ENCODE results near the gene RSPO3.

Gene RSPO3

GRCh38 chr6:127120023-127120786, 1.7 kb downstream of the RSPO3 start:
- no peak for DNase-seq
- TF ChIP-seq POLR2A (IDR thresholded peaks at IDR 0.05; ENCODE audit: low read length) (no peak), GATA1 (IDR thresholded peaks at IDR 0.05; ENCODE audit: low read depth, low read length) (no peak)

DNA sequence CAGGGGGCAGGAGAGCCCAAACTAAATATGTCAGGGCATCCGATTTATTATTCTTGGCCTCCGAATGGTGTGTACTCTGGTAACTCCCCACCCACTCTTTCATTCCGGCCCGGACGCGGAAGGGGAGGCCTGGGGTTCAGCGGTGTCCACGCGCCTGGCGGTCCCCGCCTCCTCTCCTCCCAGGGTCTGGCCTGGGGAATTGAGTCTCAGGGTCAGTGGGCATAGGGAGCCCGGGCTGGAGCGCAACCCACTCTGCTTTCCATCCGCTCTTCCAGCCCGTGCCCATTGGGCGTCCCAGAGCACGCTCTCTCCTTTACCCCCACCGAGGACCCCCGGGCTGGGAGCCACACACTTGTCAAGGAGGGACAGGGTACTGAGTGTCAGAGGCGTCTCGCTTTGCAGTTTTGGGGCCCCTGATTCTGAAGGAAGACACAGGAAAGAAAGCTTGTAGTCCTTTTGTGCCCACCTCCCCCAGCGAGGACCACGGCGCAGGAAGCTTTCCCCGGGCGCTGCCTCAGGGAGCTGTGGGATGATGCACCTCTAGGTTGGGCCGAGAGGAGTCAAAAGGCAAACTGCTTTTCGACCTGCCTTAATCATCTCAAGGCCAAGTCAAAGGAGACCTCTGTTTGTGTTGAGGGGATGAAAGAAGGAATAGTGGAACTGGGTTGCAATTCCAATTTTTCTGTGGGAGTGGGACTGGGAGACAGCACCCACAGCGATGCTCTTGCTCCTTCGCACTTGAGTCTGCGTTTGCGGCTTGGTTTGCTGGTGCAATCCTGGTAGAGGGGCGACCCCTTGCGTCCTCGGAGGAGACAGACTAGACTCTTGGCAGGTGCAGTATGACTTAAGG, 2.5 kb downstream of the RSPO3 start:
- DNase-seq, result peak; percentile 46 to 64
- TF ChIP-seq POLR2A (IDR thresholded peaks at IDR 0.05; ENCODE audit: low read length) (no peak), GATA1 (IDR thresholded peaks at IDR 0.05; ENCODE audit: low read depth, low read length) (no peak)

GRCh38 chr6:127121637-127121960, 3.1 kb downstream of the RSPO3 start:
- TF ChIP-seq GATA1 (IDR thresholded peaks at IDR 0.05; ENCODE audit: low read depth, low read length) (no peak), POLR2A (IDR thresholded peaks at IDR 0.05; ENCODE audit: low read length) (no peak)
- no peak for DNase-seq

GRCh38 chr6:127124172-127124571, 5.7 kb downstream of the RSPO3 start:
- TF ChIP-seq POLR2A (IDR thresholded peaks at IDR 0.05; ENCODE audit: low read length), result no peak
- no peak for TF ChIP-seq GATA1 (IDR thresholded peaks at IDR 0.05; ENCODE audit: low read depth, low read length)
- no peak for DNase-seq

DNA sequence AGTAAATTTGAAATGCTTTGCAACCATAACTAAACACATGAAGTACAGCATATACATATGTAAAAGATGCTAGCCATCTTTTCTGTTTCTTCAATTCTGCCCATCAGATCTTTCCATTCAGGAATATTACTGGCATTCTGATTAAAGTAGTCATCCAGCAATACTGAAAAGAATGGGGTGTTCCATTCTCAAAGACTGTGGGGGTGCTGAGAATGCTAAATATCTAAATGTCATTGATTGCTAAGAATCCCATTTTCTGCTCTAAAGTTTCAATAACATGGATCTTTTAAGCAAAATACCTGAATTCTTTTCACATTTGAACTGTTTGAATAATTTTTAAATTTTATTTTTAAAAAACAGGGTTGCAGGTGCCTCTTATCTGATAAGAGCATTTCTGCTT, 6.2 kb downstream of the RSPO3 start:
- no peak for DNase-seq
- TF ChIP-seq GATA1 (IDR thresholded peaks at IDR 0.05; ENCODE audit: low read depth, low read length), result no peak
- no peak for TF ChIP-seq POLR2A (IDR thresholded peaks at IDR 0.05; ENCODE audit: low read length)

- TF ChIP-seq GATA1 (IDR thresholded peaks at IDR 0.05; ENCODE audit: low read depth, low read length) (no peak), POLR2A (IDR thresholded peaks at IDR 0.05; ENCODE audit: low read length) (no peak)
- no peak for DNase-seq
Observed at GRCh38 chr6:127128066-127128465, 9.6 kb downstream of the RSPO3 start.

DNA sequence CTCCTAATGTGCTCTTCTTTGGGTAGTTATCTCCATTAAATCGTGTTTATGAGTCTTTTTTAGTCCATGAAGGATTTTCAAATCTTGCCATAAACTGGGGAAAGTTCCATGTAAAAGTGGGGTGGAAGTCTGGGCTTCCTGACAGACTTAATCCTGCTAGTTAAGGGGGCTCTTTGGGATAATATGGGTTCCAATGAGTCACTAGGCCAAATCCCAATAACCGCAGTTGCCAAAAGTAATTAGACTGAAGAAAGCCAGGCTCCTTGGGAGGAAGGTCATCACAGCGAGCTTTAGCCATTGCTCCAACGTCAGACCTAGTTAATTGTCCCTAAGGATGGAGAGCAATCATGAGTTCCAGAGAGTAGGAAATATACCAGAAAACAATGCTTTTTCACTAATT, 10.8 kb downstream of the RSPO3 start:
- TF ChIP-seq GATA1 (IDR thresholded peaks at IDR 0.05; ENCODE audit: low read depth, low read length) (no peak), POLR2A (IDR thresholded peaks at IDR 0.05; ENCODE audit: low read length) (no peak)

DNA sequence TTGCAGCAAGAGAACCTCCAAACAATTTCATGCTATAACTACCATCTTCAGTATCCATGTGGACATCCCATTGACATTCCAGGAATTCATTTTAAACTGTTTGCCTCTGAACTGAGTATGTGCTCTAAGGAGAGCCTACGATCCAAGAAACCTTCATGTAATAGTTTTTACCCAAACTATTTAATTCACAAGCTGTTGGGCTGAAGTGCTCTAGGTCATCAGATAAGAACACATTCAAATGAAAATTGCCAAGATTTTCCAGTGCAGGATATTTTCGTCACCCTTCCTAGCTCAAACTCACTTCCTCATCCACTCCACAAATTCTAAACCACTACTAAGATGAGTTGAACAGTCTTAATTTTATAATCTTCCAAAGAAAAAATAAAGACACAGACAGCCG, 12.8 kb downstream of the RSPO3 start:
- DNase-seq, result no peak
- TF ChIP-seq GATA1 (IDR thresholded peaks at IDR 0.05; ENCODE audit: low read depth, low read length) (no peak), POLR2A (IDR thresholded peaks at IDR 0.05; ENCODE audit: low read length) (no peak)

More for the DNA sequence above, 10.8 kb downstream of the RSPO3 start:
- no peak for DNase-seq

DNA sequence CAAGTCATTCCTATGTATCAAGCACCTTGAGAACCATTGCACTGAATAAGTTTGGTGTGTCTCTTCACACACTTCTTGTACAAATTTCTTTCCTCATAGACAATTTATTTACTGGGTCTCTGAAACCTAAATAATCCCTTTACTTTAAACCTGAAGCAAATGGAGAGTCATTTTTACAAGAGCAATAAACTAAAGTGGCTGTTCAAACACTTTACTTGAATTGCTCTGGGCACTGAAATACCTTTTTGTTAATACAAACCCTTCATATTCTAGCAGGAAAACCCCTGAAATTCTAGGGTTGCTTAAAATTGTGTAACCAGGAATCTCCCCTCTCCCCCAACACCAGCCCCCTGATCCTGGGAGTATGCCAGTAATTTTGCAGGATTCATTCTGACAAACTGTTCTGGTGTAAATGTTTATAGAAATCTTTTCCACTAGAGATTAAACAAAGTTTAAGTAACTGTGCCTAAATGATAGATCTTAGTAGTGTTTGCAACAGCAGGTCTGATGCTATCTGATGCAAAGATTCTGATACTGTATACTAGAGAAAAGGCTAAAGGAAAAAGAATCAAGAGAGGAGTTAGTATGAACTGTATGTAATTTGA, 13.4 kb downstream of the RSPO3 start:
- no peak for DNase-seq
- TF ChIP-seq POLR2A (IDR thresholded peaks at IDR 0.05; ENCODE audit: low read length), result no peak
- no peak for TF ChIP-seq GATA1 (IDR thresholded peaks at IDR 0.05; ENCODE audit: low read depth, low read length)

DNA sequence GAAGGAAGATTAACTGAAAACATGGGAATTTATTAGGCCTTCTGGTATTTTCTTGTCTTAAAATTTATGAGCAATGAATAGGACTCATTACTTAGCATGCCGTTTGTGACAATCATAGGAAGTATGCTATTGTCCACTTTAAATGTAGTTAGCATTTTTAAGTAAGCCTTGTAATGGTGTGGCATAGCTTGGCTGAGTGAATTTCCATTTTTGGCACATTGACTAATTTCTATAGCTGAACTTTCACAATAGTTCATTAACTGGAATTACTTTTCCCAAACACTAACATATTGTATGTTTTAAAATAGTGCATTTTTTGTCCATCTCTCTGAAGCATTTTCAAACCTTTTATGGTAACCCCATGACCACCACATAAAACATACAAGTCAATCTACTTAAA, 15.7 kb downstream of the RSPO3 start:
- no peak for TF ChIP-seq POLR2A (IDR thresholded peaks at IDR 0.05; ENCODE audit: low read length)
- DNase-seq, result no peak

- no peak for DNase-seq
- TF ChIP-seq POLR2A (IDR thresholded peaks at IDR 0.05; ENCODE audit: low read length), result no peak
- TF ChIP-seq GATA1 (IDR thresholded peaks at IDR 0.05; ENCODE audit: low read depth, low read length), result no peak
Observed at GRCh38 chr6:127136786-127137185, 18.3 kb downstream of the RSPO3 start.

DNA sequence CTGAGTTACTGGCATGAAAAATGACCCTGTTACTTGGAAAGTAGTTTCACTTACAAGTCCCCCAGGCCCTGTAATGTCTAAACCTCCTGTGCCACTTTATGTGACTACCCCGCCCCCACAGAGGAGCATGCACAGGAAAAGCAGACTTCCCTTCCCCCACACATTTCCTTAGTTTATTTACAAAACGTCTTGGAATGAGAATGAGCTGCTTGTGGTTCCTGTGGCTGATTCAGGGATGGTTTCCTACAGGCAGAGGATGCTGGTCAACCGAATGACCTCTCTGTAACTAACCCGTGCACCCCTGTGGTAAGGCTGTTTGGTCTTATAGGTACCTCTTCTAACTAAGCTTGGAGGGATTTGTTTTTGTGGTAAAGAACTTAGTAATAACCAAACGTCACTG, 28.5 kb downstream of the RSPO3 start:
- DNase-seq, result no peak

DNA sequence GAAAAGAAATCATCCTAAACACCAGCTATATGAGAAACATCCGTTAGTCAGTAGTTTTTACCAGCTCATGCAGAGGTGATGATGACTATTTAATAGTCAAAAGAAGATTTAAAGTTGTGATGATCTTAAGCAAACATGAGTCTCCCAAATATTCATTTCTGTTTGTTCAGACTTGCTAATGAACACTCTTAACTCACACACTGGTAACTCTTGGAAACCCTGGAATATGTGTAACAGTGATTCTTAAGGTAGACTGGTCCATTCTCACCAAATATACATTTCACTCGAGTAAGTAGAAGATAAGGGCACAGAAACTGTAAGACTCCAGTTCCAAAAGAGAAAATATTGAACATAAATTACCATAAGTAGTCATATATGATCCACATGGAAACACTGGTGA, 29.1 kb downstream of the RSPO3 start:
- DNase-seq, result no peak
- TF ChIP-seq POLR2A (IDR thresholded peaks at IDR 0.05; ENCODE audit: low read length) (no peak), GATA1 (IDR thresholded peaks at IDR 0.05; ENCODE audit: low read depth, low read length) (no peak)

More for the DNA sequence above, 28.5 kb downstream of the RSPO3 start:
- TF ChIP-seq POLR2A (IDR thresholded peaks at IDR 0.05; ENCODE audit: low read length) (no peak), GATA1 (IDR thresholded peaks at IDR 0.05; ENCODE audit: low read depth, low read length) (no peak)

- DNase-seq, result no peak
- TF ChIP-seq POLR2A (IDR thresholded peaks at IDR 0.05; ENCODE audit: low read length), result no peak
- TF ChIP-seq GATA1 (IDR thresholded peaks at IDR 0.05; ENCODE audit: low read depth, low read length), result no peak
Observed at GRCh38 chr6:127148511-127148910, 30.0 kb downstream of the RSPO3 start.

All from erythroblast (primary cell).